GM21360 (cell line): ENCODE data around the gene SVEP1.
"Not testable (repeated sequence)": the region's sequence is repeated elsewhere in the genome, so short reads cannot be mapped to it uniquely, and the experiment has no call there.

Experiments used
- ATAC-seq: cut with Tn5 transposase; IDR thresholded peaks from one replicate; pipeline ENCODE4 v1.9.1; 2021; ENCODE audit warnings: mild to moderate bottlenecking, moderate library complexity; ENCODE audit not compliant: unreplicated experiment

Gene SVEP1

DNA sequence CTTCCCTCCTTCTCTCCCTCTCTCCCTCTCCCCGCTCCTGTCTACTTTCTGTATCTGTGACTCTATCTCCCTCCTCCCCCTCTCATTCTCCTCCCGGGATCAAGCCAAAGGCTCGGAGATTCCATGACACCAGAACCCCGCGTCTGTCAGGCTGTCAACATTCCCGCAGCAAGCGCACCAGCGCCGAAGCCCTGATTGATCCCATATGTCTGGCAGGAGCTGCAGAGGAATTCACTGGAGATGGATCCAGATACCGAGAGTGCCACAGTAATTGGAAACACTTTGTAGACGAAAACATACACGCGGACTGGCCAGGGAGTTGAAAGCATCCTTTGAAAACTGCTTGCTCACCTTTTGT lies 300 bp upstream of the SVEP1 start:
- ATAC-seq, result no peak

DNA sequence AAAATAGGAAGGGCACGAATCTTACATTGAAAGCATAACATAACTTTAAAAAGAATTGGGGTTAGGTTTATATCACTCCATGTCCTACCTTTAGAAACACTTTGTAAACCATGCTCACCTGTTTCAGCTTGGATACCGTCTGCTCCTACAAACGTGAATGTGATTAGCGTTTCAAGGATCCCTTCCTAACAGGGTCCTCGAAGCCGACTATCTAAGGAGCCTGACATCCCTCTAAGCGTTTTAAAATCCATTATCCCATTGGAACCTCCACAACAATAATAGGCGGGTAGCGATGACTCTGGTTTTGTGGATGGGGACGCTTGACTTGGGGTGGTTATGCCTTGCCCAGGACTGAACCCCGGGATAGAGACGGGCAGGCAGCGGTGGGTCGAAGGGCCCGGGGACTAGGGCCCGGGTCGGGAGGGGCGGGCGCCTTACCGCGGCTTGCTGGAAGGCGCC lies 937 bp downstream of the SVEP1 start:
- ATAC-seq, result no peak

DNA sequence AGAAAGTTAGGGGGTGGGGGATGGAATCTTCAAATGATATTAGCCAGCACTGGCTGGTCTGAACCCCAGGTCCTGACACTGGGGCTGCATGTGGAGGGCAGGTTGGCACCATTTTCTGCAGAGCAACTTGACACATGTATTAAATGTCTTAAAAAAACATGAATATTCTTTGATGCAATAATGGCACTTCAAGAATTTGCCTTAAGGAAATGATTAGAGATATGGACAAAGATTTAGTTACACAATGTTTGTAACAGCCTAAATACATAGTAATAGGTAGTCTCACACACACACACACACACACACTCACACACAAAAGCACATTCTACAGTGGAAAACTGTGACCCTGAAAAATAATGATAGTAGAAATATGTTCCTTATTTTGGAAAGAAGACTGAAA lies 3.6 kb downstream of the SVEP1 start:
- no peak for ATAC-seq

DNA sequence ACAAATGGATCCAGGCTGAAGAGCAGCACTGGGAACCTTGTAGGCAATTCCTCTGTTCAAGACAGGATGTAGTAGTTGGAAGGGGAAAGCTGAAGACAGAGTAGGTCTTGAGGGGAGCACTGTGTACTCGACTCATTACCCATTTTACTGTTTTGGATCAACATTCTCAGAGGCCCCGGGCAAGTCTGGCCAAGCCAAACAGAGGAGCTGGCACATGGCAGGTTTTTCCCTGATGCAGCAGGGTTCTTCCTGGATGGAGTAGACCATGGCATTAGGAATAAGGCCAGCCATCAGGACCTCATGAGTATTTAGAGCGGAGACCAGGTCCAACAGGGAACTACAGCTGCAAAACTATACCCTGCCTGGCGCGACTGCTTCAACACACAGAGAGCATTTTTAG lies 4.4 kb downstream of the SVEP1 start:
- no peak for ATAC-seq

DNA sequence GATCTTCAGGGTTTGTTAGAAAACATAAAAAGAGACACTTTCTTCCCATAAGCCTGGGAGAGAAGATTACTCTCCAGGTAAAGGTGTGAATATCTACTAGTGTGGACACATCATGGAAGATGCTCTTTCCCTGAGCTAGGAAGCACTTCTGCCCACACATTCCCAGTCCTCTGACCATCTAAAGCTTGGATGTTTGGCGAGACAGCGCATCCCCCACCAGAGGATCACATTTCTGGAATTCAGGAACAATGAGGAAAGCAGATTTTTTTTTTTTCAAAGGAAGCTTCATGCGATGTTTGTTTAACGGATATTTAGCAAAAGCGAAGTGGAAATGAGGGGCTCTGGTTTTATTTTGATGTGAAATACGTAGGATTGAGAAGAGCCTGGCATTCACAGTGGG lies 6.2 kb downstream of the SVEP1 start:
- ATAC-seq, result no peak

DNA sequence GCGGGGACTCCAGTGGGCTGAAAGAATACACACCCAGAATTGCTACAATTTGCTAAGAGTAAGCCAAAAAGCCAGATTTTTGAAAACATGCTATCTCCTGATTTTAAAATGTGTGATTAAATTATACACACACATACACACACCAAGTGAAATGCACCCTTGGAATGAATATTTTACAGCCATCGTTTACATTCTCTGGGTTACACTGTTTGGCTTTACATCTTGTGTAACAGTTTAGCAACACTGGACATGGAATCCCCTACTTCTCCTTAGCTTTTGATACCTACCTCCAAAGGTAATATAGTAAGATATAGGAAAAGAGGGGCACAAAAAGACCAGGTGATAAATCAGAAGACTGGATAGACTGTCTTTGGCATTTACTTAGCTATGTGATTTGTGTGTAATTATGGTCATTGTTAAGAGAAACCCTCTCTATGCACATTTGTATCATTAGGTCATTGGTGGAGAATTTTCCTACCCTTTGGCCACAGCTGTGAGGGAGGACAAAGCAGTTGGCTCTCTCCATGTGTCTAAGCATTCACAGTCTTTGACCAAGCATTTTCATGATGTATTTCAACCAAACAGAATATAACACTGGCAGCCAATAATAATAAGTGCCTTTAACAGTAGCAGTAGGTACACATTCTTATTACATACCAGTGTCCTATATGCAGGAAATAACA lies 7.6 kb downstream of the SVEP1 start:
- ATAC-seq, result no peak

DNA sequence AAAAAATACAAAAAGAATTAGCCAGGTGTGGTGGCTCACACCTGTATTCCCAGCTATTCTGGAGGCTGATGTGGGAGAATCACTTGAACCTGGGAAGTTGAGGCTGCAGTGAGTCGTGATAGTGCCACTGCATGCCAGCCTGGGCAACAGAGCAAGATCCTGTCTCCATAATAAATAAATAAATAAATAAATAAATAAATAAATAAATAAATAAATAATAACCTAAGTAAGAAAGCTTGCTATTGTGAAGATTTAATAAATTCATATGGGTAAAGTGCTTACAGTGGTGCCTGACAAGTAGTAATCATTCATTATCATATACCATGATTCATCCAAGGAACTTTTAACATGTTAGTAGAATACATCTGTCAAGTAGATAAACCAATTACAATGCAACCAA lies 13.4 kb downstream of the SVEP1 start:
- ATAC-seq, result no peak

DNA sequence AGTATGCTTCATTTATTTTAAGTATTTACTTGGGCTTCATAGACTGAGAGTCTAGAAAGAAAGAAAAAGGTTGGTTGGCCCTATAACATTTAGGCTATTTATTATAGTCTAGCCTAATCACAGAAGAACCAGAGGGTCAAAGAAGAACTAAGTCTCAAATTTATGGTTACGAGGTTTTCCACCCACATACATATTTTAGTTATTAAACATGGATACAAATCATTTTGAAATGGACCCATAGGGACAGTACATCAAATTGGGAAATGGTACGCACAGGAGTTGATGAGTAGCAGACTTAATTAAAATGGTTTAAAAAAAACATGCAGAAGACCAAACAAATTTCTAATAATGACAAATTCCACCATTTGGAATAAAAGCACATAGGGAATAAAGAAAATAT lies 17.7 kb downstream of the SVEP1 start:
- ATAC-seq, result no peak

DNA sequence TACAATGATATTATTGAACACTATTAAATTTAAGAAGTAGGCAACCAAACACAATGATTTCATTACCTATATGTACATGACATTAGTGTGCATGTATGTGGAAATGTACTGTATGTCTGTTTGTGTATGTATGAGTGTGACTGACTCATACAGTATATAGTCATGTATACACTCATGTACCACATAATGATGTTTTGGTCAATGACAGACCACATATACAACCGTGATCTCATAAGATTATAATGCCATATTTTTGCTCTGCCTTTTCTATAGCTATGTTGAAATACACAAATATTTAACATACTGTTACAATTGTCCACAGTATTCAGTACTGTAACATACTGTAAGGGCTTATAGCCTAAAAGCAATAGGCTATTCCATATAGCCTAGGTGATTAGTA lies 19.7 kb downstream of the SVEP1 start:
- no peak for ATAC-seq

DNA sequence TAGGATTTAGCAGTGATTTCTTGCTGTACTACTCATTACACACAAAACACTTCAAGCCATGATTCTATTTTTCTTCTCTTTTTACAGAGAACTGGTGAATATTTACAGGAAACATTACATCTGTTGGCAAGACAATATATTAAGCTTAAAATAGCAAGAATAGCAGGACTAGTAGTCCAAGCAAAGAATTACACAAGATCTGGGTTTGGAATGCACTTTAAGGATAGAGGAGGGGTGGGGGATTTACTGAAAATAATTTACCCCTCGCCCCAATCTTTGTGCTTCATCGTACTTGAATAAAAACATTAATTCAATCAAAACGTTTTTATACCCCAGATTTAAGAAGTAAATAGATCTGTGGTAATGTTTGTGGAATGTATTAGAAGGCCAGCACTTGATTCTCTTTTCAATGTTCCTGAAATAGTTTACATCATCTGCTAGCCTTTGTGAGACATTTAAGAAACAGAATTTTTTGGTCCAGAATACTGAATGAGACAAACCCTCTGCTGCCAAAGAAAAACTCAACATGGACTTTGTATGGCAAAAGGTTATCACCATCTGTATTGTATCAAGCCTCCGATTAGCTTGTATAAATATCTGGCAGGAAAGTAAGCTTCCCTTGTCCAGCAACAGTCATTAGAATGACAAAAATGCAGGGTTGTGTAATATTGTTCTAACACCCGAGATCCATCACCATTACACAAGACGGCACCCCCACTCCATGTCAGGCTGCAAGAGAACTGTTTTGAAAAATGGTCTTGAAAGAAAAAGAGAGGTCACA lies 23.8 kb downstream of the SVEP1 start:
- ATAC-seq, result no peak

DNA sequence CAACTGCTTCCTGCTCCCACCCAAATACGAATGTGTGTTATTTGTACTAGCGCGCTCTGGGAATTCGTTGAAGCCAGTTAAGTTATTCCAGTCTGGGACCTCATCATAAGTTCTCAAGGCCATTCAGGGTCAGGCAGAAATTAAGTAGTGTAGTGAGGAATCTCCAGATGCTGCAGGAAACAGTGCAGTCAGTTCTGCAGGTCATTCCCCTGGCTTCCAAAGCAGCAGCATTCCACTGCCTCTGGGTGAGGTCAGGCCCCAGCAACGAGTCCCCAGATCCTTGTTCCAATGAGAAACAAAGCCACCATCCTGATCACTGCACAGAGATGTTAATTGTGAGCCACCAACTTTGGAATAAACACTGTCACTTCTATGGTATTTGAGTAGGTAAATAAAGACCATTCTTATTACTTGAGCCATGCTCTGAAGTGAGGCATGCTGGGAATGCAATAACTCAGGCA lies 33.1 kb downstream of the SVEP1 start:
- no peak for ATAC-seq

DNA sequence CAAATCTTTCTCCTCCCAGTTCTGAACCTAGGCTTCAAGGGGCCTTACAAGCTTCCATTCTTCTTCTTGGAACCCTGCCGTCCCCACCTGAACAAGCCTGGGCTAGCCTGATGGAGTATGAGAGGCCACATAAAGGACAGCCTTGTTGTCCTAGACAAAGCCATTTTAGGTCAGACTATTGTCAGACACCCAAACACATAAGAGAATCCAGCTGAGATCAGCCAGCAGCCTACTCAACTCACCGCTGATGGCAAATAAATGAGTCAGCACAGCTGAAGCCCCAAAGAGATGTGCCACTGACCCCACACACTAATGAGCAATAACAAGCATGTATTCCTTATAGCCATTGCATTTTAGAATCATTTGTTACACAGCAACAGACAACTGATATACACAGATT lies 33.8 kb downstream of the SVEP1 start:
- no peak for ATAC-seq

DNA sequence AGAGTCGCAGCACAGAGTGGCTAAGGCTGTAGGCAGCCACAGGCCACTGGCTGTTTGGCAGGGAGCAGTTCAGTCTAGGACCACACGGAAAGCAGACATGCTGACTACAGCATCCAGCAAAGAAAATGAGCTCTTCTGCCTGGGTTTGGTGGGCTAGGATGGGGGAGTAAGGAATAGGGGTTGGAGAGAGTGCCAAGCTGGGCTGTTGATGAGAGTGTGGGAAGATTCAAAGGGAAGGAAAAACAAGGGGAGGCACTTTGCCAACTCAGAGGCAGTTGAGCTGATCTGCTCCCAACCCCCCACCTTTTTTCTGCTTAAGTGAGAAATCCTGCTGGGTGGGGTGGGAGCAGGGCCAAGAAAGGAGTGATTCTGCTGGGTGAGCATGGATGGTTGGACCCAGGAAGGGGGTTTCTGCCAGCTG lies 35.9 kb downstream of the SVEP1 start:
- ATAC-seq, result no peak

DNA sequence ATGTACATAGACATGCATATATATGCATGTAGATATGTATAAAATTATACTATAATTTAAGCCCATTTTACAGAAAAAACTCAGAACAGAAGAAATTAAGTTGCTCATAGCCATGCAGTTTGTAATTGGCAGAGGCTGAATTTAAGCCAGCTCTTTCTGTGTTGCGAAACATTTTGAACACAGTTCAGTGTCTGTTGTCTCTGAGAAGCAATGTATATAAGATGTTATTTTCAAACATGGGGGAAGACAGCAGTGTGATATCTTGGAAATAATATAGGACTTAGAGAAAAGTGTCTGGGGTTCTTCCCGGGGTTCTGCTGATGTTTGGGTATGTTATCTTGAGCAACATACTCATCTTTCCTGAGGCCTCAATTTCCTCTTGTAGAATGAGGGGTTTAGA lies 37.6 kb downstream of the SVEP1 start:
- no peak for ATAC-seq

DNA sequence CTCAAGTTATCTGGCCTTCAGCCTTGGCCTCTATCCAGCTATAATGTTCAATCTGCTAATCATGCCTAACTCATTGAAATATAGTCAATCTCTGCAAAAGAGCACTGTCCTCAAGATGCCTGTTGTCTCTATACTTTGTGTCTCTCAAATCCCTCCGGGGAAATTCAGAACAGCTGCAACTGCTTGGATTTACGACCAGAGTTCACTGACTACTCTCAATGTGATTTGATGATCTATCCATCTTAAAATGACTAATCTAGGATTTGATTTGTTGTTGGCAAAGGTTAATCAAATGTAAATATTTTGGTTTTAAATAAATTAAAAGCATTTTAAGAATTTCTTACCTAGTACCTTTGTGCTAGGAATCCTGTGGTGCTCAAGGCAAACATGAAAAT lies 40.9 kb downstream of the SVEP1 start:
- ATAC-seq, result no peak

DNA sequence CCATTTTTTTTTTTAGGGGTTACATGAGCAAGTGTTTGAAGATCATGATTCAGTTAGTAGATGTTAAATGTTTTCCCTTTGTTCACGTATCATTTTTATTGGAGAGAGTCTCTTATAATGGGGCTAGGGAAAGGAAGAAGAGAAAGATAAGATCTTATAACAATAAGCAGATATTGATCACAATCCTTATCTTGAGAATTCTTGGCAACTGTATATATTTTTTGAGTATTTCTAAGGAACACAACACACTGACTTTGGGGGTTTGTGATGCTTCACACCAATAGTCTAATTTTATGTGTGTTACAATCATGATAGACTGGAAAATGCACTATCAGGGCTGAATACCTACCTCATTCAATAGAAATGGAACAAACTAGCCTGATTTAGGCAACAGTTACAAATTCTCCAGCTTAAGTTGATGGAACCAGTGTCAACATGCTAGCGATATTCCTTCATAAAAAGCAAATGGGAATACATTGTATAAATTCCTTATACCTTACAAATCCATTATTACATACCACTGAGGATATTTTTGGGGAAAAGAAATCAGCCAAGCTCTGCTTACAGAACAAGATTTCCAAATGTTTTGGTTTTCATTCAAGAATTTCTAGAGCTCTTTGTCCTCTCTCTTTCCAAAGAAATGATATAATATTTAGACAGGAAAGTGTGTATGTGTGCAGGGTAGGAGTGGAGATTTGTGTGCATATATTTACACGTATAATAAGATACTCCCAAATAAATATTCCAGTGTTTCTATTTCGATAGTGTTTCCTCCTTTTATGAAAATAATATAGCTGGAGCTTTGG lies 41.5 kb downstream of the SVEP1 start:
- ATAC-seq, result no peak

DNA sequence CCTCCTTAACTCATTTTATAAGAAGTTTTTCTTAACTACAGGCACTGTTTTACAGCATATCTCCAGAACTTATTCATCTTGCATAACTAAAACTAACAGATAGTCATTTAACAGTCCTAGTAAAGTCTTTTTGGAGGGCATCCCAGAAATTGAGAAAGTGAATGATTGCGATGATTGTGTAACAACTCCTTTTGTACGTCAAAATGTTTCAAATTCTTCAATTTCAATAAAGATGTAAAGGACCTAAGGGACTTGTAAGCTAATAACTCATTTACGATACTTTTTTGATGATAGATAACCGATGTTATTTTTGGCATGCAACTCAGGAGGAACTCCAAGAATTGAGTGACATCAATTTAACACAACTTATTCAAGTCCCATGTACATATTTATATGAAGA lies 42.7 kb downstream of the SVEP1 start:
- ATAC-seq, result no peak

DNA sequence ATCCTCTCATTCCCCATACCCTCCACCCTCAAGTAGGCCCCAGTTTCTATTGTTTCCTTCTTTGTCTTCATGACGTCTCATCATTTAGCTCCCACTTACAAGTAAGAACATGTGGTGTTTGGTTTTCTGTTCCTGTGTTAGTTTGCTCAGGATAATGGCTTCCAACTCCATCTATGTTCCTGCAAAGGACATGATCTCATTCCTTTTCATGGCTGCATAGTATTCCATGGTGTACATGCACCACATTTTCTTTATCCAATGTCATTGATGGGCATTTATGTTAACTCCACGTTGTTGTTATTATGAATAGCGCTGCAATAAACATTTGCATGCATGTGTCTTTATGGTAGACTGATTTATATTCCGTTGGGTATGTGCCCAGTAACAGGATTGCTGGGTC lies 45.4 kb downstream of the SVEP1 start:
- ATAC-seq, result not testable (repeated sequence)

DNA sequence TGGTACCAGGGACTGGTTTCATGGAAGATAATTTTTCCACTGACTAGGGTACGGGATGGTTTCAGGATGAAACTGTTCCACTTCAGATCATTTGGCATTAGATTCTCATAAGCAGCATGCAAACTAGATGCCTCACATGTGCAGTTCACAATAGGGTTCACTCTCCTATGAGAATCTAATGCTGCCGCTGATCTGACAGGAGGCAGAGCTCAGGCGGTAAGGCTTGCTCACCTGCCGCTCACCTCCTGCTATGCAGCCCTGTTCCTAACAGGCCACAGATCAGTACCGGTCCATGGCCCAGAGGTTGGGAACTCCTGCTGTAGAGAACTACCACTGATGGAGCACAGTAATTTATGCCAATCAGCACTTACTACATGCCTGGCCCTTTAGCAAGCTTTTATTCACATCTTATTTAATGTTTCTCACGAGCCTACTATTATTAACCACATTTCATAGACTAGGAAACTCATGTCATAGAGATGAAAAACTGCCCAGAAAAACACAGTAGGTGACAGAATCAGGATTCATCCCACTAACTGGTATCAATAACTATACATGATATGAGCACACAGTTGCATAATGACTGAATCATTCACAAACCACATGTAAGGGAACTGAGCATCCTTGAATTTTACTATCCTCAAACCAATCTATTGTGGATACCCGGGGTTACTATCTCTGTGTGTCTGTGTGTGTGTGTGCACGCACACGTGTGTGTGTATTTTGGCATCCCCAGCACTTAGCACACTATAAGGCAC lies 46.5 kb downstream of the SVEP1 start:
- ATAC-seq, result no peak

DNA sequence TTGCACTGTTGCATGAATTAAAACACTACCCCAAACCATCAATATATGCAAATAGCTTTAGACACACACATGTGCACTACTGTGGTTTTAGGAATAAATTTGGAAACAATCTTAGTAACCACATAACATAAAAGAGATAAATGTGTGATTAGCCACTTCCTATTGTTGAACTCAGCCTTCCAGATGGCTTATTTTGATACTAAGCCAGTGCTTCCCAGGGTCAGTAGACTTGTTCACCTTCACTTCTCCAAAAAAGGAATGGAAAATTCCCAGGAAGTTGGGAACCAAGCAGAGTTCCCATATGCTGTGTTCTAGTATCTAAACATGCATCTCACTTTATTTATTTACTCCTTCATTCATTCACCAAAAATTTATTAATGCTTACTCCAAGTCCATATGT lies 47.8 kb downstream of the SVEP1 start:
- no peak for ATAC-seq

DNA sequence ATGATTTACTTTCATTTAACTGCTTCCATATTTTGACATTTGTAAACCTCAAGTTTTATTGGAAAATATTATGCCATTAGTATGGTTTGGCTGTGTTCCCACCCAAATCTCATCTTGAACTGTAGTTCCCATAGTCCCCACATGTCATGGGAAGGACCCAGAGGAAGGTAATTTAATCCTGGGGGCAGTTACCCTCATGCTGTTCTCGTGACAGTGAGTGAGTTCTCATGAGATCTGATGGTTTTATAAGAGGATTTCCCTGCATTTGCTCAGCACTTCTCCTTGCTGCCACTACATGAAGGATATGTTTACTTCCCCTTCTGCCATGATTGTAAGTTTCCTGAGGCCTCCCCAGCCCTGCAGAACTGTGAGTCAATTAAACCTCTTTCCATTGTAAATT lies 48.3 kb downstream of the SVEP1 start:
- ATAC-seq, result not testable (repeated sequence)
